Choroid plexus epithelial cell (primary cell): ENCODE measurements around the gene LMO4.

Experiments
- DNase-seq: peaks from one replicate; pipeline ENCODE4 v3.0.0-alpha.2; 2010; ENCODE audit warnings: low read depth
- H3K4me3 ChIP-seq: 2 replicates; pipeline ENCODE4 v1.5.1; 2011; ENCODE audit warnings: low read depth, mild to moderate bottlenecking, control low read depth, low read length, moderate library complexity
- TF ChIP-seq, protein P1 (sequence below): conservative IDR thresholded peaks from 2 replicates; pipeline ENCODE4 v1.5.1; 2011; ENCODE audit warnings: low read depth, mild to moderate bottlenecking, control low read depth, inconsistent platforms, low read length, moderate library complexity

Gene LMO4

DNA sequence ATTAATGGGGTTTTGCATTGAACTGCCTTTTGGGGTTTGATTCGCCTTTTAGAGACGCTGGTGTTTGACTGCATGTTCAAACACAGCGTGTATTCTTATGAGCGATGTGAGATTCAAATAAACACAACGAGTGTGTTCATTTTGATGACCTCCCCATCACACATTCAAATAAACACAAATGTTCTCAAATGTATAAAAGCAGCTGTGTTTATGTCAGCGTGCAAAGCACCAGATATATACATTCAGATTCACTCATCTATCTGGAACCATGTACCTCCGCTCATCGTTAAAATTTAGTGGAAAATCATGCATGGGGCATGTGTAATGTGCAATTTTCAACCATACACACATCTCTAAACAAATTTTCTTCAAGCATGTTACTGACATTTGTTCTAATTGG lies 21.4 kb upstream of the LMO4 start:
- TF ChIP-seq, protein P1, sequence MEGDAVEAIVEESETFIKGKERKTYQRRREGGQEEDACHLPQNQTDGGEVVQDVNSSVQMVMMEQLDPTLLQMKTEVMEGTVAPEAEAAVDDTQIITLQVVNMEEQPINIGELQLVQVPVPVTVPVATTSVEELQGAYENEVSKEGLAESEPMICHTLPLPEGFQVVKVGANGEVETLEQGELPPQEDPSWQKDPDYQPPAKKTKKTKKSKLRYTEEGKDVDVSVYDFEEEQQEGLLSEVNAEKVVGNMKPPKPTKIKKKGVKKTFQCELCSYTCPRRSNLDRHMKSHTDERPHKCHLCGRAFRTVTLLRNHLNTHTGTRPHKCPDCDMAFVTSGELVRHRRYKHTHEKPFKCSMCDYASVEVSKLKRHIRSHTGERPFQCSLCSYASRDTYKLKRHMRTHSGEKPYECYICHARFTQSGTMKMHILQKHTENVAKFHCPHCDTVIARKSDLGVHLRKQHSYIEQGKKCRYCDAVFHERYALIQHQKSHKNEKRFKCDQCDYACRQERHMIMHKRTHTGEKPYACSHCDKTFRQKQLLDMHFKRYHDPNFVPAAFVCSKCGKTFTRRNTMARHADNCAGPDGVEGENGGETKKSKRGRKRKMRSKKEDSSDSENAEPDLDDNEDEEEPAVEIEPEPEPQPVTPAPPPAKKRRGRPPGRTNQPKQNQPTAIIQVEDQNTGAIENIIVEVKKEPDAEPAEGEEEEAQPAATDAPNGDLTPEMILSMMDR: no peak
- DNase-seq: no peak
- H3K4me3 ChIP-seq: no peak overlapping the region

DNA sequence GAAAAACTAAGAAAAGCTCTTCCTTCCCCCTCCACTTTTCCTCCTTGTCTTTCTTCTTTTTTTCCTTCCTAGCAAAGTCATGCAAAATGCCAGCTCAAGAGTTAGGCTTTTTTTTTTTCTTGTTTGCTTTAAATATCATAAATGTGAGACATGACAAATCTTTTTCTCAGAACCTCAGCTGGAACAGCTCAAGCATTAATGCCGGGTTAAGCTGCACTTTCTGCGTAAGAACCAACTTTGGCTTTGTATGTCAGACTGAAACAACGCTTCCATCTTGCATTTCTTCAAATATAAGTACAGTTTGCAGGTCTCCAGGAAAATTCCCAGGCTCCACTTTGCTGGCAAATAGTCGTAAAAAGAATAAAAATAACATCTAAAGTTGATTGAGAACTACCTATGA lies 20.7 kb upstream of the LMO4 start:
- DNase-seq: no peak
- TF ChIP-seq, protein P1: no peak
- no peak overlapping the region for H3K4me3 ChIP-seq

DNA sequence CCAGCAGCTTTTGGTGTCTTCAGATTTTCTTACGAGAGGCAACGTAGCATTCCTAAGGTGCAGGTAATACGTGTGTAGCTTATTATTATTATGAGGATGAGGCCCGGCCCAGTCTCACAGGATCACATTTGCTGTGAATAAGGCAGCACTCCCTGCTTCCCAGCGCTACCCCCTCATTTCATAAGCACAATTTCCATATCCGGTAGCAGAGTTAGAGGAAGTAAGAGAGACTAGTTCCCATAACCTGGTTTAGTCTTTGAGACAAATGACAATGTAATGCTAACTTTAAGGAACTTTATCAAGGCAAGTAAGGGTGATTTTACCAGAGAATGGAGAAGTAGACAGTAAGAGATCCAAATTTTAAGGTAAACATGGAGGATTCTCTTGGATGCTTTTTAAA lies 14.6 kb upstream of the LMO4 start:
- DNase-seq: no peak
- TF ChIP-seq, protein P1: no peak

DNA sequence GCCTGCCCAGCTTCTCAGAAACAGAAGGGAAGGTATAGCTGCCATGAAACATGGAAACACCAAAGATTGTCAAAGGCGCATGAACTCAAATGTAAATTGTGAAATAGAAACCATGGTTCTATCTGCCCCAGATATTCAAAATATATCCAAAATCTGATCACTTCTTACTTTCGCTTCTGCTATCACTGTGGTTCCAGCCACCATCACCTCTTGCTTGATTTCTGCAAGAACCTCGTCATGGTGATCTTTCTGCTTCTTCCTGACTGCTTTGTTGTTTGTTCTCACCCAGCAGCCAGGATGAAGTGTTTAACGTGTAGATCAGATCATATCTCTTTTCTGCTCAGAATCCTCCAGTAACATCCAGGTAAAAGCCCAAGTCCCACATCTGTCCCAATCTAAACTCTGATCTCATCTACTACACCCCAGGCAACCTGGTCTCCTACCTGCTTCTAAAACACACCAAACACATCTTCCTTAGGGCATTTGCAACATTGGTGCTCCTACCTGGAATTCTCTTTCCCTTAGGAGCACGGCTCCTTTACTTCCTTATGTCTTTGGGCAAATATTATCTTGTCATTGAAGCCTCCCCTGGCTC lies 10.5 kb upstream of the LMO4 start:
- TF ChIP-seq, protein P1: no peak
- no peak for DNase-seq

More for the DNA sequence above, 14.6 kb upstream of the LMO4 start:
- no peak overlapping the region for H3K4me3 ChIP-seq

DNA sequence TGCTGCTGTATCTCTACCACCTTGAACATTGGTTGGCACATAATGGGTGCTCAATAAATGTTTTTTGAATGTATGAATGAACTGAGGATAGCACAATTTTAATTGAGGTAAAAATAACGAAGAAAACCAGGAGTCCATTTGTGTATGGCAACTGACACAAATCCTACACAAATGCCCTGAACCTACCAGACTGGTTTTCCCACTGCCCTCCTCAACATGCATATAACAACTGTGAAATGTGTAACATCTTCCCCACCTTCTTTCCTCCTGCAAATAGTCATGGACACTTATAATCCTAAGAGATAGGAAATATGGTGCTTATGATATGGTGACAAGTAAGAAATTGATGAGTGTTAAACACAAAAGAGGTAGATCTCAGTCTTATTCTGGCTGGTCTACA lies 9.9 kb upstream of the LMO4 start:
- DNase-seq: no peak
- no peak overlapping the region for H3K4me3 ChIP-seq
- TF ChIP-seq, protein P1: no peak

More for the DNA sequence above, 10.5 kb upstream of the LMO4 start:
- no peak overlapping the region for H3K4me3 ChIP-seq

DNA sequence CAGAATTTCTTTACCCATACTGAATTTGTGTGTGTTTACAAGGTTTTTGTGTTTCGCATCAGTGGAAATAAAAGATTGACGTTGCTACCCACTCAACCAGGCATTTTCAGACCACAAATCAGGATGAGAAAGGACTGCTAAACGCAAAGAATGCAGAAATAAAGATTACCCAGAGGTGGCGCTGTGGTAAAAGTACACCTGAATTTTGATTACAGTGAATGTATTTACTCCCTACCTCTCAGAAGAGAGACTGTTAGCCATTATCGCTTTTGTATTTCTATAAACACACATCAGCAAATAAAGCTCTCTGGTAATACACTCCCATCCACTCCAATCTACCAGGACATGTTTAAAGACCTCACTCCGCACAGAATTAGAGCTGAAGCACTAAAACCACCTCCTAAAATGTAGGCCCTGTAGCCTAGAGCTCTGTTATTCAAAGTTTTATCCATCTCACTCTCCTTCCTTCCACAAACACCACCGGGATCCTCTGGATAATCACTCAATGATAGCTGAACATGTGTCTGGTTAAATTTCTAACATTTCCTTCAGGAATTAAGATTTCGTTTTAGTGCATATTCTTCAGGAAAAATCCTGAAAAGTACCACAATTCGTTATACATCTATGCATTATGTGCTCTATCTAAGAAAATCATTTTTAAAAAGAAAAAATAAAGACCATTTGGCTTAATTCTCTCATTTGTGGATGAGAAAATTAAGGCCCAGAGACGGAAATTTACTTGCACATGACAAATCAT lies 2.5 kb upstream of the LMO4 start:
- peak; percentile 72 for DNase-seq
- TF ChIP-seq, protein P1: peak; percentile 70
- H3K4me3 ChIP-seq: no peak overlapping the region
